Subcutaneous adipose tissue (tissue), 4 donors: ENCODE data around the gene ESRRA. TPM values are rescaled to one million over a fixed set of nuclear protein-coding genes. Genes with fewer than 3 reads are reported as not detected.

Source experiments
- CTCF ChIP-seq: fragments of 450-650 bp; IDR thresholded peaks from one replicate; pipeline ENCODE4 v1.5.1; 2016; ENCODE audit warnings: low read depth, mild to moderate bottlenecking, control low read depth, antibody characterized with exemption, moderate library complexity
- total RNA-seq, 4 donors: library from RNA; depleted of rRNA; stranded (reverse); fragments of >200 nt; gene quantifications; one replicate each; pipeline ENCODE4 v1.1.0, GENCODE V29; 2016

ESRRA gene
- total RNA-seq, 4 donors from 2014 or later, result 16.3 to 54.1 (median 35.5) TPM

GRCh38 chr11:64276653-64277431 is 28.5 kb upstream of the ESRRA start:
- no peak for TF ChIP-seq CTCF

GRCh38 chr11:64278576-64279190 is 26.6 kb upstream of the ESRRA start:
- TF ChIP-seq CTCF, result no peak

DNA sequence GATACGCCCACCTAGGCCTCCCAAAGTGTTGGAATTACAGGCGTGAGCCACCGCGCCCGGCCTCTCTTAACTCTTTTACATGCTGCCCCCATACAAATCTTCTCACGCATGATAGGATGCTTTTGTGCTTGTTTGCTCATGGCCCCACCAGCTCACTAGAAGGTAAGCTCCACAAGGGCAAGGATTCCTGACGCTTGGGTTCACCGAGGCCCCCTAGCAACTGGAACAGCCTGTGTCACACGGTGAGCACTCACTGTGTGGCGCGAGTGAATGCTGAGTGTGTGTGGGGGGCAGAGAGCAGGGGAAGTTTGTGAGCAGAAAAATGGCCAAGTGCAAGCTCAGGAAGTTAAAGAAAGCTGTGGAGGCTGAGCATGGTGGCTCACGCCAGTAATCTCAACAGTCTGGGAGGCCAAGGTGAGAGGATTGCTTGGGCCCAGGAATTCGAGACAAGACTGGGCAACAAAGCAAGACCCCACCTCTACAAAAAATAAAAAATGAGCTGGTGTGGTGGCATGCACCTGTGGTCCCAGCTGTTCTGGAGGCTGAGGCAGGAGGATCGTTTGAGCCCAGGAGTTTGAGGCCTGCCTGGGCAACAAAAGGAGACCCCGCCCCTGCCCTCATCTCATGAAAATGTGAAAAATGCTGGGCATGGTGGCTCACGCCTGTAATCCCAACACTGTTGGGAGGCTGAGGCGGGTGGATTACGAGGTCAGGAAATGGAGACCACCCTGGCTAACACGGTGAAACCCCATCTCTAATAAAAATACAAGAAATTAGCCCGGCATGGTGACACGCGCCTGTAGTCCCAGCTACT is 23.2 kb upstream of the ESRRA start:
- TF ChIP-seq CTCF, result no peak

GRCh38 chr11:64283092-64283491 is 22.2 kb upstream of the ESRRA start:
- no peak for TF ChIP-seq CTCF

- no peak for TF ChIP-seq CTCF
These were observed 21.0 kb upstream of the ESRRA start, which contains the start of gene BAD for GRCh38 chr11:64284048-64284961. Gene BAD, minus strand, starts transcription at chr11:64284665. Its CDS starts 297 bp downstream, at chr11:64284368.

- TF ChIP-seq CTCF, result no peak
These were observed 20.1 kb upstream of the ESRRA start, which contains the start of gene GPR137 for GRCh38 chr11:64284962-64285884. Gene GPR137, plus strand, starts transcription at chr11:64285848. Its CDS starts 677 bp downstream, at chr11:64286525.
